Activated CD8-positive, alpha-beta T cell treated with anti-CD3 and anti-CD28 coated beads for 36 hours (primary cell): ENCODE results near the gene ASS1. TPM values are rescaled to one million over a fixed set of nuclear protein-coding genes. Genes with fewer than 3 reads are reported as not detected.

Experiments
- ATAC-seq: fragments of 200-7000 bp; cut with Tn5 transposase; one replicate; pipeline ENCODE4 v1.10.0; 2021; ENCODE audit warnings: mild to moderate bottlenecking, moderate library complexity
- CTCF ChIA-PET: fragments of 350-600 bp; sonication (Branson Sonifier 250); formaldehyde crosslinking; loops from one replicate; lab custom pipeline; 2021; ENCODE audit warnings: antibody characterized with exemption; lab: Charles Lee
- POLR2A ChIA-PET: fragments of 350-600 bp; sonication (Branson Sonifier 250); formaldehyde crosslinking; loops from one replicate; lab custom pipeline; 2021; ENCODE audit warnings: antibody characterized with exemption; lab: Charles Lee
- DNase-seq: peaks from one replicate; pipeline ENCODE4 v3.0.0-alpha.2; 2020
- H3K27ac Mint-ChIP-seq: one replicate; pipeline ENCODE4 v1.8.0; 2021; ENCODE audit warnings: mild to moderate bottlenecking, mixed read lengths
- H3K27me3 Mint-ChIP-seq: one replicate; pipeline ENCODE4 v1.8.0; 2021; ENCODE audit warnings: mixed read lengths
- H3K36me3 Mint-ChIP-seq: one replicate; pipeline ENCODE4 v1.8.0; 2021; ENCODE audit warnings: low read depth, mixed read lengths
- H3K4me1 Mint-ChIP-seq: one replicate; pipeline ENCODE4 v1.8.0; 2021; ENCODE audit warnings: low read depth, mixed read lengths
- H3K4me3 Mint-ChIP-seq: one replicate; pipeline ENCODE4 v1.8.0; 2021; ENCODE audit warnings: mild to moderate bottlenecking, moderate library complexity, mixed read lengths
- H3K9me3 Mint-ChIP-seq: one replicate; pipeline ENCODE4 v1.8.0; 2021; ENCODE audit warnings: mixed read lengths
- CTCF ChIP-seq: fragments of 200-600 bp; IDR thresholded peaks from one replicate; pipeline ENCODE4 v1.8.0; 2022; ENCODE audit warnings: antibody characterized with exemption, mild to moderate bottlenecking
- intact Hi-C: fragments of 100-400 bp; cut with micrococcal nuclease; formaldehyde crosslinking; loops from one replicate; pipeline ENCODE4 v1.10.0; 2022
- total RNA-seq, 2 experiments: library from RNA; stranded (reverse); gene quantifications; one replicate each; pipeline ENCODE4 v1.2.3, GENCODE V29; 2021

ASS1 gene
- total RNA-seq, 2 experiments from 2014 or later: 9.8 to 11.5 TPM

GRCh38 chr9:130448771-130449603 lies 4.2 kb downstream of the ASS1 start:
- intact Hi-C loops: no loop called here
- no peak for ATAC-seq
- H3K4me1 Mint-ChIP-seq: peaks cover 12% of the 10 kb centered on the region
- no peak overlapping the region for H3K4me3 Mint-ChIP-seq
- H3K36me3 Mint-ChIP-seq: peaks cover 2% of the 10 kb centered on the region
- POLR2A ChIA-PET: no interaction called here
- DNase-seq: no peak
- CTCF ChIA-PET: interaction anchor here (2.8 kb wide), 1 partner anchor 11 kb away, joined by 12 read pairs; no protein-coding TSS in a partner anchor
- H3K27ac Mint-ChIP-seq: peak overlapping the region; percentile 80
- H3K27me3 Mint-ChIP-seq: peaks cover 35% of the 10 kb centered on the region
- H3K9me3 Mint-ChIP-seq: no peaks in the 10 kb centered on the region
- no peak for TF ChIP-seq CTCF

DNA sequence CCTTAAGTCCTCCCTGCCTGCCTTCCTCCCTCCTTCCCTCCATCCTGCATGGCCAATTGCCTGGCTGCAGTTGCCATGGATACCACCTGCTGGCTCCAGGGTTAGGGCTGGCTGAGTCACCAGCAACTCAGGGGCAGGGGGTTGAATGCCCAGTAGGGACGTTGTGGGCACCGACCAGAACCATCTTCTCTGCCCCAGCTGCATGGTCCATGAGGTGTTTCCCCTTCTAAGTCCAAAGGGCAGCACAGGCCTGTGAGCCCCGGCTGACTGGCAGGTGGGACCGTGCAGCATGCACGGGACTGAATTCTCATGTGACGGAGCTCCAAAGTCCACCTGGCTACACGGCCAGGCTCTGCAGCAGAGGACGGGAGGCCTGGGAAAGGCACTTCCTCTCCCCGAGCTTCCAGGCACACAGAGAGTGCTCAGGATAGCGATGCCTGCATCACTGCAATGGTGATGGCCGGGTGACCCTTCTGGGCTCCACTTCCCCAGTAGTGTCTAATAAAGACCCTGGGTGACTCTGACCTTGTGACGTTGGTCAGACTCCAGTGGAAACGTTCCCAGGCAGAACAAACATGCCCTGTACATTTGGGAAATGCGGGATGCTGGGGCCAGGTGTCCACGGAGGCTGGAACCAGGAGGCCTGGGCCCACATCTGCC lies 5.7 kb downstream of the ASS1 start:
- Mint-ChIP-seq H3K27me3 (peaks cover 32% of the 10 kb centered on the region), H3K4me3 (no peak overlapping the region), H3K36me3 (peaks cover 2% of the 10 kb centered on the region), H3K27ac (no peak overlapping the region), H3K4me1 (peaks cover 12% of the 10 kb centered on the region), H3K9me3 (no peaks in the 10 kb centered on the region)
- ATAC-seq (no peak), DNase-seq (no peak)
- intact Hi-C loops: no loop called here
- TF ChIP-seq CTCF: no peak
- ChIA-PET POLR2A (no interaction called here), CTCF (interaction anchor here (2.8 kb wide), 1 partner anchor 10 kb away, joined by 12 read pairs; no protein-coding TSS in a partner anchor)

- Mint-ChIP-seq H3K9me3 (no peaks in the 10 kb centered on the region), H3K27me3 (peaks cover 27% of the 10 kb centered on the region), H3K36me3 (peaks cover 2% of the 10 kb centered on the region), H3K4me3 (no peak overlapping the region), H3K27ac (no peak overlapping the region), H3K4me1 (peaks cover 12% of the 10 kb centered on the region)
- intact Hi-C loops: no loop called here
- DNase-seq: no peak
- no peak for TF ChIP-seq CTCF
- POLR2A ChIA-PET: no interaction called here
- CTCF ChIA-PET: no interaction called here
- ATAC-seq: no peak
Observed at GRCh38 chr9:130451004-130451390, 6.2 kb downstream of the ASS1 start.

GRCh38 chr9:130451509-130452388 lies 7.0 kb downstream of the ASS1 start:
- ATAC-seq: peak; percentile 60
- peak; percentile 60 for TF ChIP-seq CTCF
- Mint-ChIP-seq H3K4me1 (peaks cover 12% of the 10 kb centered on the region), H3K27me3 (peaks cover 23% of the 10 kb centered on the region), H3K9me3 (no peaks in the 10 kb centered on the region), H3K36me3 (peaks cover 2% of the 10 kb centered on the region), H3K4me3 (no peak overlapping the region), H3K27ac (no peak overlapping the region)
- DNase-seq: peak; percentile 51
- CTCF ChIA-PET: no interaction called here
- POLR2A ChIA-PET: no interaction called here
- intact Hi-C loops: no loop called here
